ENCODE results near the gene SAMD7. TPM values are rescaled to one million over a fixed set of nuclear protein-coding genes. Genes with fewer than 3 reads are reported as not detected.

Gene SAMD7
- total RNA-seq, 1 experiment from 2014 or later = not detected

DNA sequence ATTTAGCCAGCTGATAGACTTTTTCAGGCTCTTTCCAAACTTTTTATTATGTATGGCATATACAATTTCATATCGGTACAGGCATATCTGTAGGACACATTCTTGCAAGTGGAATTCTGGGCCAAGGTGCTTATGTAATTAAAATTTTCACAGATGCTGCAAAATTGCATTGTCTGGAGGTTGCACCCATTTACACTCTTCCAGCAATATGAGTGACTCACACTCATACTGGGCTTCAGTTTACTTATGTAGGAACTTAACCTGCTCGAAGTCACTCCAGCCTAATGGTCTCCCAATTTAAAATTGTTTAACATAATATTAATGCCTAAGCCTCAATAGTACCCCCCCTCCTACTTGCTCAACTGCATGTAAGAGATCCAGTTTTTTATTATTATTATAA, 44.0 kb downstream of the SAMD7 start (continued):
- TF ChIP-seq GTF2I (CRISPR knock-in tag; conservative IDR thresholded peaks at IDR 0.05) = no peak

DNA sequence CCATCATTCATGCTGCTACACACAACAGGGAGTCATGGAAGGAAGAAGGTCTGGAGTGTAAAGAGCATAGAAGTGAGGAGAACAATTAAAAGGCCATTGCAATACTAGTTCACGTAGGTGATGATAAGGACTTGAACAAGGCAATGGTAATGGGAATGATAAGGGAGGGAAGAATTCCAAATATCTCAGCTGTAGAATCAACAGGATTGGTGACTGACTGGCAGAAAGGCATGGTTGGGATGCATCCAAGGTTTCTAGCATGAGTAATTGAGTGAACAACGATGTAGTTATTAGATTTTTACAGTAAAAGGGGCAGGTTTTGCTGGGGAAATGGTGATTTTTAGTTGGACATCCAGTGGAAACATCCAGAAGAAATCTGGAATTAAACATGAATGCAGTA, 52.8 kb downstream of the SAMD7 start:
- no peak overlapping the region for H3K27ac Mint-ChIP-seq
- no peaks in the 10 kb centered on the region for H3K36me3 Mint-ChIP-seq
- peaks cover 4% of the 10 kb centered on the region; the same call in 1 of the 2 replicates for H3K27me3 Mint-ChIP-seq (ENCODE audit: low read depth)
- POLR2A ChIA-PET = no interaction called here
- DNase-seq (ENCODE audit: low spot score) = no peak
- CTCF ChIA-PET = no interaction called here
- H3K9me3 Mint-ChIP-seq = no peaks in the 10 kb centered on the region
- H3K4me1 Mint-ChIP-seq = peaks cover 24% of the 10 kb centered on the region
- H3K4me3 Mint-ChIP-seq = no peak overlapping the region
- TF ChIP-seq IRF2 (CRISPR knock-in tag; IDR thresholded peaks at IDR 0.05; ENCODE audit: borderline replicate concordance, low read depth) (no peak), ZBTB21 (CRISPR knock-in tag; IDR thresholded peaks at IDR 0.05; ENCODE audit: borderline replicate concordance) (no peak), ZNF423 (CRISPR knock-in tag; IDR thresholded peaks at IDR 0.05) (no peak), FOXK1 (CRISPR knock-in tag; IDR thresholded peaks at IDR 0.05) (no peak), NFATC4 (CRISPR knock-in tag; IDR thresholded peaks at IDR 0.05) (no peak), ESRRA (CRISPR knock-in tag; IDR thresholded peaks at IDR 0.05; ENCODE audit: borderline replicate concordance) (no peak), TEAD1 (CRISPR knock-in tag; IDR thresholded peaks at IDR 0.05) (no peak), ZNF219 (CRISPR knock-in tag; IDR thresholded peaks at IDR 0.05; ENCODE audit: borderline replicate concordance) (no peak), NR3C1 (CRISPR knock-in tag; conservative IDR thresholded peaks at IDR 0.05; ENCODE audit: low read depth) (no peak), CBFB (CRISPR knock-in tag; IDR thresholded peaks at IDR 0.05; ENCODE audit: low read depth) (no peak), FOXP1 (CRISPR knock-in tag; IDR thresholded peaks at IDR 0.05; ENCODE audit: borderline replicate concordance) (no peak), OVOL2 (CRISPR knock-in tag; IDR thresholded peaks at IDR 0.05; ENCODE audit: borderline replicate concordance) (no peak), ZNF671 (CRISPR knock-in tag; IDR thresholded peaks at IDR 0.05) (no peak), RELA (CRISPR knock-in tag; IDR thresholded peaks at IDR 0.05; ENCODE audit: borderline replicate concordance) (no peak), HMGA2 (CRISPR knock-in tag; IDR thresholded peaks at IDR 0.05) (no peak)
- TF ChIP-seq, protein P1, sequence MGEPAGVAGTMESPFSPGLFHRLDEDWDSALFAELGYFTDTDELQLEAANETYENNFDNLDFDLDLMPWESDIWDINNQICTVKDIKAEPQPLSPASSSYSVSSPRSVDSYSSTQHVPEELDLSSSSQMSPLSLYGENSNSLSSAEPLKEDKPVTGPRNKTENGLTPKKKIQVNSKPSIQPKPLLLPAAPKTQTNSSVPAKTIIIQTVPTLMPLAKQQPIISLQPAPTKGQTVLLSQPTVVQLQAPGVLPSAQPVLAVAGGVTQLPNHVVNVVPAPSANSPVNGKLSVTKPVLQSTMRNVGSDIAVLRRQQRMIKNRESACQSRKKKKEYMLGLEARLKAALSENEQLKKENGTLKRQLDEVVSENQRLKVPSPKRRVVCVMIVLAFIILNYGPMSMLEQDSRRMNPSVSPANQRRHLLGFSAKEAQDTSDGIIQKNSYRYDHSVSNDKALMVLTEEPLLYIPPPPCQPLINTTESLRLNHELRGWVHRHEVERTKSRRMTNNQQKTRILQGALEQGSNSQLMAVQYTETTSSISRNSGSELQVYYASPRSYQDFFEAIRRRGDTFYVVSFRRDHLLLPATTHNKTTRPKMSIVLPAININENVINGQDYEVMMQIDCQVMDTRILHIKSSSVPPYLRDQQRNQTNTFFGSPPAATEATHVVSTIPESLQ (CRISPR knock-in tag; IDR thresholded peaks at IDR 0.05) = no peak
- TF ChIP-seq, protein P2, sequence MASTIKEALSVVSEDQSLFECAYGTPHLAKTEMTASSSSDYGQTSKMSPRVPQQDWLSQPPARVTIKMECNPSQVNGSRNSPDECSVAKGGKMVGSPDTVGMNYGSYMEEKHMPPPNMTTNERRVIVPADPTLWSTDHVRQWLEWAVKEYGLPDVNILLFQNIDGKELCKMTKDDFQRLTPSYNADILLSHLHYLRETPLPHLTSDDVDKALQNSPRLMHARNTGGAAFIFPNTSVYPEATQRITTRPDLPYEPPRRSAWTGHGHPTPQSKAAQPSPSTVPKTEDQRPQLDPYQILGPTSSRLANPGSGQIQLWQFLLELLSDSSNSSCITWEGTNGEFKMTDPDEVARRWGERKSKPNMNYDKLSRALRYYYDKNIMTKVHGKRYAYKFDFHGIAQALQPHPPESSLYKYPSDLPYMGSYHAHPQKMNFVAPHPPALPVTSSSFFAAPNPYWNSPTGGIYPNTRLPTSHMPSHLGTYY (CRISPR knock-in tag; IDR thresholded peaks at IDR 0.05) = no peak
- TF ChIP-seq, protein P3, sequence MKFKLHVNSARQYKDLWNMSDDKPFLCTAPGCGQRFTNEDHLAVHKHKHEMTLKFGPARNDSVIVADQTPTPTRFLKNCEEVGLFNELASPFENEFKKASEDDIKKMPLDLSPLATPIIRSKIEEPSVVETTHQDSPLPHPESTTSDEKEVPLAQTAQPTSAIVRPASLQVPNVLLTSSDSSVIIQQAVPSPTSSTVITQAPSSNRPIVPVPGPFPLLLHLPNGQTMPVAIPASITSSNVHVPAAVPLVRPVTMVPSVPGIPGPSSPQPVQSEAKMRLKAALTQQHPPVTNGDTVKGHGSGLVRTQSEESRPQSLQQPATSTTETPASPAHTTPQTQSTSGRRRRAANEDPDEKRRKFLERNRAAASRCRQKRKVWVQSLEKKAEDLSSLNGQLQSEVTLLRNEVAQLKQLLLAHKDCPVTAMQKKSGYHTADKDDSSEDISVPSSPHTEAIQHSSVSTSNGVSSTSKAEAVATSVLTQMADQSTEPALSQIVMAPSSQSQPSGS (CRISPR knock-in tag; IDR thresholded peaks at IDR 0.05; ENCODE audit: borderline replicate concordance, low read depth) = no peak
- TF ChIP-seq, protein P4, sequence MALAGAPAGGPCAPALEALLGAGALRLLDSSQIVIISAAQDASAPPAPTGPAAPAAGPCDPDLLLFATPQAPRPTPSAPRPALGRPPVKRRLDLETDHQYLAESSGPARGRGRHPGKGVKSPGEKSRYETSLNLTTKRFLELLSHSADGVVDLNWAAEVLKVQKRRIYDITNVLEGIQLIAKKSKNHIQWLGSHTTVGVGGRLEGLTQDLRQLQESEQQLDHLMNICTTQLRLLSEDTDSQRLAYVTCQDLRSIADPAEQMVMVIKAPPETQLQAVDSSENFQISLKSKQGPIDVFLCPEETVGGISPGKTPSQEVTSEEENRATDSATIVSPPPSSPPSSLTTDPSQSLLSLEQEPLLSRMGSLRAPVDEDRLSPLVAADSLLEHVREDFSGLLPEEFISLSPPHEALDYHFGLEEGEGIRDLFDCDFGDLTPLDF (CRISPR knock-in tag; IDR thresholded peaks at IDR 0.05) = no peak
- no peak for ATAC-seq

Measured in WTC11 (cell line).